Natural killer cell (primary cell): ENCODE measurements around the gene TUBAL3. TPM values are rescaled to one million over a fixed set of nuclear protein-coding genes. Genes with fewer than 3 reads are reported as not detected.

Experiments used
- ATAC-seq, 3 donors: fragments of 150-1000 bp in 2 of 3; fragments of 200-7000 bp in 1 of 3; cut with Tn5 transposase; 1 replicate in 1 of 3; 2 replicates in 2 of 3; pipeline ENCODE4 v1.10.0; 2021; ENCODE audit warnings: mild to moderate bottlenecking in 2 of 3, moderate library complexity in 2 of 3
- DNase-seq, 2 donors: peaks; one replicate each; pipeline versions ENCODE4 v3.0.0 to v3.0.0-alpha.2; 2013 to 2021; ENCODE audit warnings: mixed read lengths in 1 of 2
- H3K27ac ChIP-seq: one replicate; pipeline ENCODE4 v1.5.1; 2013; ENCODE audit warnings: mild to moderate bottlenecking, low read length
- H3K27me3 ChIP-seq: one replicate; pipeline ENCODE4 v1.6.1; 2013; ENCODE audit warnings: low read length; ENCODE audit not compliant: control insufficient read depth, insufficient read depth
- H3K36me3 ChIP-seq: one replicate; pipeline ENCODE4 v1.6.1; 2013; ENCODE audit warnings: low read length; ENCODE audit not compliant: control insufficient read depth, insufficient read depth
- H3K4me1 ChIP-seq: one replicate; pipeline ENCODE4 v1.6.1; 2013; ENCODE audit warnings: low read length; ENCODE audit not compliant: control insufficient read depth, insufficient read depth
- H3K4me3 ChIP-seq: one replicate; pipeline ENCODE4 v1.5.1; 2013; ENCODE audit warnings: low read length
- H3K9me3 ChIP-seq: one replicate; pipeline ENCODE4 v1.6.1; 2013; ENCODE audit warnings: low read length; ENCODE audit not compliant: control insufficient read depth, insufficient read depth
- H3K27ac Mint-ChIP-seq, 2 donors: one replicate each; pipeline ENCODE4 v1.8.0; 2022; ENCODE audit warnings: mild to moderate bottlenecking in 2 of 2, mixed read lengths in 2 of 2, moderate library complexity in 1 of 2
- H3K27me3 Mint-ChIP-seq, 2 donors: one replicate each; pipeline ENCODE4 v1.8.0; 2022; ENCODE audit warnings: low read depth in 2 of 2, mixed read lengths in 2 of 2
- H3K36me3 Mint-ChIP-seq: one replicate; pipeline ENCODE4 v1.8.0; 2022; ENCODE audit warnings: mixed read lengths
- H3K4me1 Mint-ChIP-seq, 2 donors: one replicate each; pipeline ENCODE4 v1.8.0; 2022; ENCODE audit warnings: mixed read lengths in 2 of 2
- H3K4me3 Mint-ChIP-seq: one replicate; pipeline ENCODE4 v1.8.0; 2022; ENCODE audit warnings: mild to moderate bottlenecking, moderate library complexity, mixed read lengths
- H3K9me3 Mint-ChIP-seq, 2 donors: one replicate each; pipeline ENCODE4 v1.8.0; 2022; ENCODE audit warnings: mixed read lengths in 2 of 2
- WGBS: methylation state at CpG from one replicate; pipeline ENCODE4 v1.1.7; 2013; ENCODE audit warnings: missing lambda C conversion rate; ENCODE audit not compliant: insufficient coverage; 5-methylcytosine and 5-hydroxymethylcytosine counted together
- intact Hi-C: fragments of 100-400 bp; cut with micrococcal nuclease; formaldehyde crosslinking; loops from one replicate; pipeline ENCODE4 v1.14.2; 2022
- total RNA-seq, 4 donors: library from RNA; stranded (reverse); fragments of 120-200 nt in 1 of 4; gene quantifications; one replicate each; pipeline versions ENCODE4 v1.2.3 to v1.2.4, GENCODE V29; 2013 to 2022
- TF ChIP-seq, protein P1 (sequence below): fragments of 200-600 bp; IDR thresholded peaks from one replicate; pipeline ENCODE4 v1.8.0; 2022; ENCODE audit warnings: antibody characterized with exemption

The TUBAL3 gene
- total RNA-seq, 3 donors from 2014 or later (not counting 1 experiment from before 2014, with no cell fraction given), result not detected

DNA sequence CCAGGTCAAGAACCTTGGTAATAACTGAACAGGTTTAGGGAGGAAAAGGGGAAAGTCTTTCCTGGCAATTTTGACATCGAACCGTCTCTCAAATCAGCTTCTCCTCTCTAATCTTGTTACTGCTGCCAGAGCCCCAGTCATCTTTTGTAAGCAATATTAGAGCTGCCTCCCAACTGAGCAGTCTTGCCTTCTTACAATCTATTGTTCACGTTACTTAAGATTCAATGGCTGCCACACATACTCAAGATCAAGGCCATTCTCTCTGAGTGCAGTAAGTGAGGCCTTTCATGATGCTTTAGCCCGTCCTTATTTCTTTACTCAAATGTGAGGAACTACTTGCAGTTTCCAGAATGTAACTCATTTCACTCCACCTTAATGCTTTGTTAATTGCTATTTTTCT, 20.1 kb upstream of the TUBAL3 start:
- Histone ChIP-seq H3K27ac (no peak overlapping the region), H3K36me3 (no peaks in the 10 kb centered on the region), H3K9me3 (no peaks in the 10 kb centered on the region), H3K4me1 (no peaks in the 10 kb centered on the region), H3K4me3 (no peak overlapping the region), H3K27me3 (no peaks in the 10 kb centered on the region)
- no peaks in the 10 kb centered on the region for H3K36me3 Mint-ChIP-seq
- intact Hi-C loops, result no loop called here
- H3K27ac Mint-ChIP-seq, result no peak overlapping the region
- WGBS, result 91% methylated on average over 3 of the region's 4 CpGs
- no peaks in the 10 kb centered on the region for H3K27me3 Mint-ChIP-seq
- H3K4me1 Mint-ChIP-seq, result peaks cover 3 to 6% of the 10 kb centered on the region in 2 donors
- no peak for DNase-seq
- TF ChIP-seq, protein P1, sequence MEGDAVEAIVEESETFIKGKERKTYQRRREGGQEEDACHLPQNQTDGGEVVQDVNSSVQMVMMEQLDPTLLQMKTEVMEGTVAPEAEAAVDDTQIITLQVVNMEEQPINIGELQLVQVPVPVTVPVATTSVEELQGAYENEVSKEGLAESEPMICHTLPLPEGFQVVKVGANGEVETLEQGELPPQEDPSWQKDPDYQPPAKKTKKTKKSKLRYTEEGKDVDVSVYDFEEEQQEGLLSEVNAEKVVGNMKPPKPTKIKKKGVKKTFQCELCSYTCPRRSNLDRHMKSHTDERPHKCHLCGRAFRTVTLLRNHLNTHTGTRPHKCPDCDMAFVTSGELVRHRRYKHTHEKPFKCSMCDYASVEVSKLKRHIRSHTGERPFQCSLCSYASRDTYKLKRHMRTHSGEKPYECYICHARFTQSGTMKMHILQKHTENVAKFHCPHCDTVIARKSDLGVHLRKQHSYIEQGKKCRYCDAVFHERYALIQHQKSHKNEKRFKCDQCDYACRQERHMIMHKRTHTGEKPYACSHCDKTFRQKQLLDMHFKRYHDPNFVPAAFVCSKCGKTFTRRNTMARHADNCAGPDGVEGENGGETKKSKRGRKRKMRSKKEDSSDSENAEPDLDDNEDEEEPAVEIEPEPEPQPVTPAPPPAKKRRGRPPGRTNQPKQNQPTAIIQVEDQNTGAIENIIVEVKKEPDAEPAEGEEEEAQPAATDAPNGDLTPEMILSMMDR, result no peak
- H3K4me3 Mint-ChIP-seq, result no peak overlapping the region
- no peak for ATAC-seq
- H3K9me3 Mint-ChIP-seq, result no peaks in the 10 kb centered on the region

- no peak for DNase-seq
- Mint-ChIP-seq H3K4me3 (no peak overlapping the region), H3K9me3 (peaks cover 2 to 4% of the 10 kb centered on the region in 2 donors)
Measured at GRCh38 chr10:5423771-5424170, 19.1 kb upstream of the TUBAL3 start.

DNA sequence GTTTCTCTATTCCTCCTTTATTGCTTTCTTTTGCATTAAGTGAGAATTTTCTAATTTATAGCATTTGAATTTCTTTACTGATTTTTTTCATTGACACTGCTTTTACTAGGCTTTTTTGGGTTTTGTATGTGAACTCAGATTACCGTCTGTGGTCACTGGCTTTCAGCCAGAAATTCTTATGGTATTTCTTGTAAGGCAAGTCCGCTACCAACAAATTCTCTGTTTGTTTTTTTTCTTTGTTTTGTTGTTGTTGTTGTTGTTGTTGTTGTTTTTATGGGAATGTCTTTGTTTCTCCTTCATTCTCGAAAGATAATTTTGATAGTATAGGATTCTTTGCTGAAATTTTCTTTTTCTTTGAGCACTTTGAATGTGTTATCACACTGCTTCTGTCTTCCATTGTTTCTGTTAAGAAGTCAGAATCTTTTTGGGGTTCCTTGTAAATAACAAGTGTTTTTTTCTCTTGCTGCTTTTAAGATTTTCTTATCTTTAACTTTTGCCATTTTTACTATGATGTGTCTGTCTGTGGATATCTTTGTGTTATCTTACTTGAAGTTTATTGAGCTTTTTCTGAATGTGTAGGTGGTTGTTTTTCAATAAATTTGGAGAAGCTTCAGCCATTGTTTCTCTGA, 15.0 kb upstream of the TUBAL3 start:
- Mint-ChIP-seq H3K9me3 (peaks cover 2 to 10% of the 10 kb centered on the region in 2 donors), H3K27ac (no peak overlapping the region), H3K36me3 (peaks cover 10% of the 10 kb centered on the region), H3K4me1 (peaks cover 11 to 16% of the 10 kb centered on the region in 2 donors), H3K4me3 (peak overlapping the region; percentile 56), H3K27me3 (no peaks in the 10 kb centered on the region)
- DNase-seq (no peak), ATAC-seq (peak in 1 of 3 donors; percentile 33)
- TF ChIP-seq, protein P1, result no peak
- Histone ChIP-seq H3K27me3 (no peaks in the 10 kb centered on the region), H3K36me3 (no peaks in the 10 kb centered on the region), H3K4me1 (no peaks in the 10 kb centered on the region), H3K9me3 (no peaks in the 10 kb centered on the region), H3K27ac (no peak overlapping the region), H3K4me3 (no peak overlapping the region)
- intact Hi-C loops, result no loop called here
- 76% methylated on average over 2 of the region's 3 CpGs for WGBS

More at GRCh38 chr10:5423771-5424170, 19.1 kb upstream of the TUBAL3 start:
- WGBS, result 28% methylated on average over 2 of the region's 2 CpGs
- H3K27ac Mint-ChIP-seq, result no peak overlapping the region
- H3K27me3 Mint-ChIP-seq, result no peaks in the 10 kb centered on the region
- Histone ChIP-seq H3K27me3 (no peaks in the 10 kb centered on the region), H3K4me3 (no peak overlapping the region), H3K9me3 (no peaks in the 10 kb centered on the region), H3K4me1 (no peaks in the 10 kb centered on the region), H3K27ac (no peak overlapping the region), H3K36me3 (no peaks in the 10 kb centered on the region)
- no peak for ATAC-seq
- TF ChIP-seq, protein P1, result no peak
- H3K36me3 Mint-ChIP-seq, result peaks cover 6% of the 10 kb centered on the region
- intact Hi-C loops, result no loop called here
- peaks cover 11 to 16% of the 10 kb centered on the region in 2 donors for H3K4me1 Mint-ChIP-seq

- peaks cover 2 to 10% of the 10 kb centered on the region in 2 donors for H3K9me3 Mint-ChIP-seq
- TF ChIP-seq, protein P1, result no peak
- Histone ChIP-seq H3K36me3 (no peaks in the 10 kb centered on the region), H3K27me3 (no peaks in the 10 kb centered on the region), H3K9me3 (no peaks in the 10 kb centered on the region), H3K27ac (no peak overlapping the region), H3K4me3 (no peak overlapping the region), H3K4me1 (no peaks in the 10 kb centered on the region)
- intact Hi-C loops, result no loop called here
- H3K4me3 Mint-ChIP-seq, result no peak overlapping the region
- ATAC-seq (no peak), DNase-seq (no peak)
- H3K4me1 Mint-ChIP-seq, result peaks cover 11 to 16% of the 10 kb centered on the region in 2 donors
- no peak overlapping the region for H3K27ac Mint-ChIP-seq
- H3K27me3 Mint-ChIP-seq, result no peaks in the 10 kb centered on the region
- peaks cover 10% of the 10 kb centered on the region for H3K36me3 Mint-ChIP-seq
Measured at GRCh38 chr10:5418584-5418983, 14.0 kb upstream of the TUBAL3 start.
